ENCODE data around the gene PPIF.
"Not testable (repeated sequence)": the region's sequence is repeated elsewhere in the genome, so short reads cannot be mapped to it uniquely, and the experiment has no call there.

Gene PPIF

DNA sequence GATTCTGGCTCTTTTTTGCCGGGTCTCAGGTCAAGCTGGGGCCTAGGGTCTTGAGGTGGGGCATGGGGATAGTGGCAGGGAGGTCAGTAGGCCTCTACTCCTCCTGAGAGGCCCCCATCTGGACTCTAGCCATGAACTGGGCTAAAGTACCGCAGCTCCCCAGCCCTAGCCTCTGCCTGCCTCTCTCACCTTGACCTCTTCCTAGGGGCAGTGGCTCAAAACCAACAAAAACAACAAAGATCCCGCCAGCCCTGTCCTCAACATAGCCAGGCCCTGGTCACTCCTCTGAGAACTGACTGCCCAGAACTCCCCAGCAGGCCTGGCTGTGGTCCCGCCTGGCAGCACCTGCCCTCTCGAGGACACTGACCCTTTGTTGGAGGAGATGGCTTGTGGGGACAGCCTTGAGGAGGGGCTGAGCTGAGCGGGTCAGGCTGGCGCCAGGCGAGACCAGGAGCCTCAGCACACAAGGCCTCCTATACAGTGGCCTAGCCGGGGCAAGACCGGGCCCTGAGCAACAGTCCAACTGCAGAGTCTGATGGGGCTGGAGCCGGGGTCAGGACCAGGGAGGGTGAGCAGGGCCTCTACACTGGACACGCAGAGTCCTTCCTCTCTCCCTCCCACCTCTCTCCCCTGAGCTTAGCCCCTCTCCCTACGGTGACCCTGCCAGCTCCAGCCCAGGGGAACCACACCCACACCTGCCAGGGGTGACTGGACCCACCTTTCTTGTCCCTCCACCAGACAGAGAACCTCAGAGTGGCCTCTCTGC, 11.6 kb upstream of the PPIF start:
- H3K9ac ChIP-seq (ENCODE audit: low read length): no peak overlapping the region
- peaks cover 10% of the 10 kb centered on the region for H3K4me1 ChIP-seq (ENCODE audit: control insufficient read depth, low read depth, low read length)
- H3K9me3 ChIP-seq (ENCODE audit: control insufficient read depth, low read depth, low read length): no peaks in the 10 kb centered on the region
- no peak overlapping the region for H3K4me3 ChIP-seq (ENCODE audit: low read length)
- no peaks in the 10 kb centered on the region for H3K27me3 ChIP-seq (ENCODE audit: control insufficient read depth, insufficient read depth, low read length)
- no peaks in the 10 kb centered on the region for H3K36me3 ChIP-seq (ENCODE audit: control insufficient read depth, low read depth, low read length)
- no peak overlapping the region for H3K27ac ChIP-seq (ENCODE audit: low read length)

DNA sequence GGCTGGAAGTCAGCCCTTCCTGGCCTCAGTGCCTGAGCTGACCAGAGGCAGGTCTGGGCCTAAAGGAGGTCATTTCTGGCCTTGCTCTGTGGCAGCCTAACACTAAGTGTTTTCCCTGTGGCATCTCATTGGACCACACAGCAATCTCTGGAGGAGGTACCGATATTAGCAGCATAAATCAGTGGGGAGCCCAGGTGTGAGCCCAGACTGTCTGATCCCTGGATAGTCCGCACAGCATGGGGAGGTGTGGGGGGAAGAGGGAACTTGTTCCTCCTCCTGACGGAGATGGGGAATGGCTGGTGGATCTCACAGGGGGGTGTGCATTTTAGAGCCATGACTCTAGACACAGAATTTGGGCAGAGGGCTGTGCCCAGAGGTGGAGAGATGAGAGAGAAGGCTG, 11.0 kb upstream of the PPIF start:
- Histone ChIP-seq H3K27me3 (ENCODE audit: control insufficient read depth, insufficient read depth, low read length) (no peaks in the 10 kb centered on the region), H3K36me3 (ENCODE audit: control insufficient read depth, low read depth, low read length) (no peaks in the 10 kb centered on the region), H3K27ac (ENCODE audit: low read length) (no peak overlapping the region), H3K4me3 (ENCODE audit: low read length) (no peak overlapping the region), H3K4me1 (ENCODE audit: control insufficient read depth, low read depth, low read length) (peaks cover 10% of the 10 kb centered on the region), H3K9me3 (ENCODE audit: control insufficient read depth, low read depth, low read length) (no peaks in the 10 kb centered on the region), H3K9ac (ENCODE audit: low read length) (no peak overlapping the region)

DNA sequence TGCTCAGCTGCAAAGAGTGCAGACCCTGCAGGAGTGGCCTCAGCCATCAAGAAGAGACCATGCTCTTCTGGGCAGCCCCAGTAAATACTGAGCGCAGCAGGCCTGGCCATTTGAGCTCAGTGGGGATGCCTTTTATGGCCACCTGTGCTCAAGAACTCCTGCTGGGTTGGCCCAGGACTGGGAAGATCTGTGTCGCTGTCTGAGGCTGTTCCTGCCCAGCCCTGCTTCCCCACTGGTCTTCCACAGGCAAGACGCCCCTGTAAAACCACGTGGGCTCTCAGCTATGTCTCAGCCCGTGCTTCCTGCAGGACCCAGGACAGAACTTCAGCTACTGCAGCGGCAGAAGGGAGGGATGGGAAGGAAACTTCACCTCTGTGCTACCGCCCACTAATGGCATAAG, 10.5 kb upstream of the PPIF start:
- no peak overlapping the region for H3K9ac ChIP-seq (ENCODE audit: low read length)
- no peaks in the 10 kb centered on the region for H3K36me3 ChIP-seq (ENCODE audit: control insufficient read depth, low read depth, low read length)
- H3K4me3 ChIP-seq (ENCODE audit: low read length): no peak overlapping the region
- no peaks in the 10 kb centered on the region for H3K27me3 ChIP-seq (ENCODE audit: control insufficient read depth, insufficient read depth, low read length)
- no peaks in the 10 kb centered on the region for H3K9me3 ChIP-seq (ENCODE audit: control insufficient read depth, low read depth, low read length)
- H3K27ac ChIP-seq (ENCODE audit: low read length): no peak overlapping the region
- peaks cover 10% of the 10 kb centered on the region for H3K4me1 ChIP-seq (ENCODE audit: control insufficient read depth, low read depth, low read length)

DNA sequence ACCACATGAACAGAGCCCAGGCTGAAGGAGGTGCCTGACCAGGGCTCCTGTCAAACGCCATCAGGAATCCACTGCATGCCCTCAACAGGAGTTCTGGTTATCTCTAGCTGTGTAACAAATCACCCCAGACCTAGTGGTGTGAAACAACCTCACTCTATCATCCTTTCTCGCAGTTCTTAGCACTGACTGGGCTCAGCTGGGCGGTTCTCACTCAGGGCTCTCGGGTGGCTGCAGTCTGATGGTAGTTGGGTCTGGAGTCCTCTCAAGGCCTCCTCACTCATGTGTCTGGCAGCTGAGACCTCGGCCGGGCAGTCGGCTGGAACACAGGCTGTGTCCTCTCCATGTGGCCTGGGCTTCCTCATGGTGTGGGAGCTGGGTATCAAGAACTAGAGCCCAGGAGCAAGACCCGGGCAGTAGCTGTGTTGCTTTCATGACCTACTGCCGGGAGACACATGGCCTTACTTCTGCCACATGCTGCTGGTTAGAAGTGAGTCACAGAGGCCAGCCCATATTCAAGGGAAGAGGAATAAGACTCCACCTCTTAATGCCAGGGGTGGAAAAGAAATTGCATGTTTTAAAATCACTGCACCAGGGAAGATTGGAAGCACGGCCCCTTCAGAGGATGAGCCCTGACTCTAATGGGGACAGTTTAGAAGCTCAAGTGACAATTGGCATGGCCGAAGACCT, 9.3 kb upstream of the PPIF start:
- not testable (repeated sequence) for H3K9ac ChIP-seq (ENCODE audit: low read length); H3K27me3 ChIP-seq (ENCODE audit: control insufficient read depth, insufficient read depth, low read length); H3K27ac ChIP-seq (ENCODE audit: low read length); H3K36me3 ChIP-seq (ENCODE audit: control insufficient read depth, low read depth, low read length); H3K4me3 ChIP-seq (ENCODE audit: low read length); H3K9me3 ChIP-seq (ENCODE audit: control insufficient read depth, low read depth, low read length); H3K4me1 ChIP-seq (ENCODE audit: control insufficient read depth, low read depth, low read length)

DNA sequence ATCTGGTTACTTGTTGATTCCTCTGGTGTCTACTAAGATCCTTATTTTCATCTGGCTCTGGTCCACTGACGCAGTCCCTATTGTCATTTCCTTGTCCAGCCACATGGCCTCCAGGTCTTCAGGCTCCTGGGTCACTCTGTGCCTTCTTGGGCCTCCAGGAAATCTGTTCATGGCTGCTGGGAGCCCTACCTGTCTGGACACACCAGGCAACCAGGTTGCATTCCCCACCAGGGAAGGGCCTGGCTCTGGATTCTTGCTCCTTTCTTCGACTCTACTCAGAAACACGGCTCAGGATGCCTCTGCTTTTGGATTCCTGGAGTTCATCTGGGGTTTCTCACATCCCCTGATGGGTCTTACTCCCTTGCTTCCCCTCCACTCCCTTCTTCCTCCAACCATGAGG, 8.0 kb upstream of the PPIF start:
- Histone ChIP-seq H3K4me1 (ENCODE audit: control insufficient read depth, low read depth, low read length) (peaks cover 10% of the 10 kb centered on the region), H3K36me3 (ENCODE audit: control insufficient read depth, low read depth, low read length) (no peaks in the 10 kb centered on the region), H3K9ac (ENCODE audit: low read length) (no peak overlapping the region), H3K9me3 (ENCODE audit: control insufficient read depth, low read depth, low read length) (no peaks in the 10 kb centered on the region), H3K27me3 (ENCODE audit: control insufficient read depth, insufficient read depth, low read length) (no peaks in the 10 kb centered on the region), H3K27ac (ENCODE audit: low read length) (no peak overlapping the region), H3K4me3 (ENCODE audit: low read length) (no peak overlapping the region)

DNA sequence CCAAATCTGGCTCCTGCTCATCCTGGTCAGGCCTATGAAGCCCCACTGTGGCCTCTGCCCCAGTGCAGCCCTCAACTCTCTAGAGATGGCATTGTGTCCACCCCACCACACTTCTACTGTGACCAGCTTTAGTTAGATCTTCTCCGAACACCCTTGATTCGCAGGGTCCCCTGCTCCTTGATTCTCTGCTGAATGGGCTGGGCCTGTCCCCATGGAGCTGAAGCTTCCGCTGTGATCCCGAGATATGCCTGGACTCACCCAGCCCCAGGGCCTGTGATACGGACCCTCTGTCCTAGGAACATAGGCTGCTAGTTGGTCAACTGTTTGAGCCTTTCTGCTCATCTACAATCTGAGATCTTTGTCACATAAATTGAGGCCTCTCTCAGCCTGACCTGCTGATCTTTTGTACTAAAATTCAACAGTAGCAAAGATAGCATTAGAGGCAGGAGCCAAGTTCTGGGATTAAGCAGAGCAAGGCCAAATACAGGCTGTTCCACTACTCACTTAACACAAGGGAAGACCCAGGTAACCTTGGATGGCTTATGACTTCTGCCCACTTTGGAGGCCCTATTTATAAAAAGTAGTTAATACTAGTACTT, 6.5 kb upstream of the PPIF start:
- no peaks in the 10 kb centered on the region for H3K9me3 ChIP-seq (ENCODE audit: control insufficient read depth, low read depth, low read length)
- H3K4me1 ChIP-seq (ENCODE audit: control insufficient read depth, low read depth, low read length): peaks cover 10% of the 10 kb centered on the region
- H3K9ac ChIP-seq (ENCODE audit: low read length): no peak overlapping the region
- no peaks in the 10 kb centered on the region for H3K27me3 ChIP-seq (ENCODE audit: control insufficient read depth, insufficient read depth, low read length)
- H3K27ac ChIP-seq (ENCODE audit: low read length): no peak overlapping the region
- H3K4me3 ChIP-seq (ENCODE audit: low read length): no peak overlapping the region
- no peaks in the 10 kb centered on the region for H3K36me3 ChIP-seq (ENCODE audit: control insufficient read depth, low read depth, low read length)

DNA sequence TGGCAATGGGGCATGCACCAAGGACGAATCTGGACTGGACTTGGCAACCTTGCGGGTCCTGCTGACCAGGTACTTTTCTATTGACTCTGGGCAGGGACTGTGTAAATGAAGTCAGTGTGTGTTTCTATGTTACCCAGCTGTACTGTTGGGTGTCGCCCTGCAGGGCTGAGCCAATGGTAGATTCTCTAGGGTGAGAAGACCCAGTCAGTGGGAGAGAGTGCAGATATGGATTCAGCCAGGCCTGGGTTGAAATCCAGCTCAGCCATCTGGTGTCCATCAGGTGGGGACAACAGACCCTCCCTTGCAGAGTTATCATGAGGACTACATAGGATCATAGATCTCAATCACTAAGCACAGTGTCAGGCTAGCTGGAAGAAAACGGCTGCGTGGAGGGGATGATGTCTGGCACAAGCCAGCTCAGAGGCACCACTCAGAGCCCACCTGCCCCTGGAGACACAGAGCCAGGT, 4.9 kb upstream of the PPIF start:
- peaks cover 8% of the 10 kb centered on the region for H3K4me1 ChIP-seq (ENCODE audit: control insufficient read depth, low read depth, low read length)
- no peaks in the 10 kb centered on the region for H3K27me3 ChIP-seq (ENCODE audit: control insufficient read depth, insufficient read depth, low read length)
- H3K9me3 ChIP-seq (ENCODE audit: control insufficient read depth, low read depth, low read length): no peaks in the 10 kb centered on the region
- no peak overlapping the region for H3K9ac ChIP-seq (ENCODE audit: low read length)
- H3K27ac ChIP-seq (ENCODE audit: low read length): no peak overlapping the region
- no peak overlapping the region for H3K4me3 ChIP-seq (ENCODE audit: low read length)
- no peaks in the 10 kb centered on the region for H3K36me3 ChIP-seq (ENCODE audit: control insufficient read depth, low read depth, low read length)

DNA sequence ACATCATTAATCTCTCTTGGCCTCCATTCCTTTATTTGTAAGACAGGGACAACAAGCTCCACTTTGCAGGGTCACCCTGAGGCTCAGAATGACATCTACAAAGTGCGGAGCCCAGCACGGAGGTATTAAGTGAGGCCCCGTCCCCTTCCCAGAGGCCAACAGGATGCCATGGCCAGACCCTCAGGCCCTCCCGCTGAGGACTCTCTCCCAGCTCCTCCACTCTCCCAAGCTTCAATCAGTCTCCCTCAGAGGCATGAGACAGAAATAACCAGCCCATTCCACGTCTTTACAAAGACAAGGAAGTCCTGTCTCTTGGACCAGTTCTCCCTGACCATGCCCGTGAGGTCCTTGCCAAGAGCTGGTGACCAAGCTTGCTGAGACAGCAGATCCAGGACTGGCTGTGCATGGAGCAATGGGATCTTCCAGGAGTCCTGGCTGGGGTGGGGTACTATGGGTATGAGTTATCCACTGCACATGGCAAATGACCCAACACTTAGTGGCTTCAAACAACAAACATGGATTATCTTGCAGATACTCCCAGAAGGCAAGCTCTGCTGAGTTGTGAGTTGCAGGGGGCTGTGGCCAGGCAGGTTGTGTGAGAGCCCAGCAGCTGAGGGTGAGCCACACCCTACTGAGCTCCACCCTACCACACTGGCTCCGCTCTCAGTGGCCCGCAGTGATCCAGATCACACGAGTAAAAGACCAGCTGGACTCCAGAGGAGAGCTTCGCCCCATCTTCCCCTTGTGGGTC, 4.3 kb upstream of the PPIF start:
- no peaks in the 10 kb centered on the region for H3K27me3 ChIP-seq (ENCODE audit: control insufficient read depth, insufficient read depth, low read length)
- no peak overlapping the region for H3K27ac ChIP-seq (ENCODE audit: low read length)
- H3K9me3 ChIP-seq (ENCODE audit: control insufficient read depth, low read depth, low read length): no peaks in the 10 kb centered on the region
- H3K9ac ChIP-seq (ENCODE audit: low read length): no peak overlapping the region
- no peak overlapping the region for H3K4me3 ChIP-seq (ENCODE audit: low read length)
- no peaks in the 10 kb centered on the region for H3K36me3 ChIP-seq (ENCODE audit: control insufficient read depth, low read depth, low read length)
- peaks cover 8% of the 10 kb centered on the region for H3K4me1 ChIP-seq (ENCODE audit: control insufficient read depth, low read depth, low read length)

DNA sequence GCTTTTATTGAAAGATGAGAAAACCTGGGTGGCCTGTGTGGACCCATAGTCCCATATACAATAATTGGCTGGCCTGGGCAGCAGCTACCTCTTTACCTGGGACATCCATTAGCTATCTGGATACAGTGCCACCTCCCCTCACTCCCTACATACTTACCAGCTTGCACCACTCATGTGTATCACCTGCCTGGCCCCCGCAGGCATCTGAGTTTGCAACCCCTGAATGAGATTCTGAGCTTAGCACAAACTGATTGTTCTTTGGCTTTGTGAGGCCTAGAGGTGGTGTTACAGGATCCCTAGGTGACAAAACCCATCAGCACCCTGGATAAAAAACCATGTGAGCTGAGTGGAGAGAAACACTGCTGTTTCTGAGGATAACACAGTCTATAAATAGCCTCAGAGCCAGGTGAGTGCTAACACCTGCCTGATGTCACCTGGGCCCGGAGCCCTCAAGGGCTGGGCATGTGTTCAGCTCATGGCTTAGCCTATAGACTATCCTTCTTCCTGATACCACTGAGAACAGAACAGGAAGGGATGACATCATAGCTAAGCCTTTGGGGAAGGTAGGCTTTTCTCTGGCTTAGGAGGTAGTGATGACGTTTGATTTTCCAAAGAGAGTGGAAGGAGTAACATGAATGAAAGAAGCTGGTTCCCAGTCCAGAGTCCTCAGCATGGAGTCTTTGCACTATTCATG, 2.6 kb upstream of the PPIF start:
- H3K27ac ChIP-seq (ENCODE audit: low read length): no peak overlapping the region
- no peak overlapping the region for H3K4me3 ChIP-seq (ENCODE audit: low read length)
- no peaks in the 10 kb centered on the region for H3K9me3 ChIP-seq (ENCODE audit: control insufficient read depth, low read depth, low read length)
- H3K27me3 ChIP-seq (ENCODE audit: control insufficient read depth, insufficient read depth, low read length): no peaks in the 10 kb centered on the region
- H3K36me3 ChIP-seq (ENCODE audit: control insufficient read depth, low read depth, low read length): peaks cover 7% of the 10 kb centered on the region
- peaks cover 8% of the 10 kb centered on the region for H3K4me1 ChIP-seq (ENCODE audit: control insufficient read depth, low read depth, low read length)
- H3K9ac ChIP-seq (ENCODE audit: low read length): no peak overlapping the region

DNA sequence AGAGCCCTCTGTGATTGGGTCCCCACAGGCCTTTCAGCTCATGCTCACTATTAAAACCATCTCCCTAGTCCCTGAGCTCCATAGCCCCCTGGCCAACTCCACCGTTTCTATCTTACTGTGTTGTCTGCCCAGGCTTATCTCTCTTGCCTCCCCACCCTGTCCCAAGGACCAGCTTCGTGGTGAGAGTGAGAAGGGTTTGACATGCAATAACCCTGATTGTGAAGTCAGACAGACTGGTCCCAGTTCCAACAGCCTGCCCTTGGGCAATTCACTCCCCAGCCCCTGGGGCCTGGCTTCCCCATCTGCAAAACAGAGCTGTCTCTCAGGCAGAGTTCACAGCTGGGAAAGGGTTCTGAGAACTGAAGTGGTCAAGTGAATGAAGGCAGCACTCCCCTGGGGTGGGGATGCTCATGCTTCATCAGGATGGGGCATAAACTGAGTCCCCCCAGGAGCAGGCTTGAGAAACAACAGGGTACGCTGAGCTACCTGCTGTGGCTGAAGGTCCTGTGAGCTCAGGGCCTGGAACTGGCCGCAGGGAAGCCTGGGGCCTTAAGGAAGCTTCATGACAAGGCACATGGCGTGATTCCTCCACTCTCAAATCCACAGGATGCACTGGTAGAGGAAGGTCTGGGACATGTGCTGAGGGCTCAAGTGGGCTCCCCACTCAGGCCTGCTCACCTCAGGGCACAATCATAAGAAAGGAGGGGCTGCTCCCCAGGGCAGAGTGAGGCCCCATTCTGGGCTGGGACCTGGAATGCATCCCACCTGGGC, 1.8 kb upstream of the PPIF start:
- Histone ChIP-seq H3K27me3 (ENCODE audit: control insufficient read depth, insufficient read depth, low read length) (no peaks in the 10 kb centered on the region), H3K27ac (ENCODE audit: low read length) (no peak overlapping the region), H3K9ac (ENCODE audit: low read length) (no peak overlapping the region), H3K4me1 (ENCODE audit: control insufficient read depth, low read depth, low read length) (peaks cover 8% of the 10 kb centered on the region), H3K4me3 (ENCODE audit: low read length) (no peak overlapping the region), H3K9me3 (ENCODE audit: control insufficient read depth, low read depth, low read length) (no peaks in the 10 kb centered on the region), H3K36me3 (ENCODE audit: control insufficient read depth, low read depth, low read length) (peaks cover 15% of the 10 kb centered on the region)
